ENCODE measurements around the gene CELF6.

CELF6 gene

DNA sequence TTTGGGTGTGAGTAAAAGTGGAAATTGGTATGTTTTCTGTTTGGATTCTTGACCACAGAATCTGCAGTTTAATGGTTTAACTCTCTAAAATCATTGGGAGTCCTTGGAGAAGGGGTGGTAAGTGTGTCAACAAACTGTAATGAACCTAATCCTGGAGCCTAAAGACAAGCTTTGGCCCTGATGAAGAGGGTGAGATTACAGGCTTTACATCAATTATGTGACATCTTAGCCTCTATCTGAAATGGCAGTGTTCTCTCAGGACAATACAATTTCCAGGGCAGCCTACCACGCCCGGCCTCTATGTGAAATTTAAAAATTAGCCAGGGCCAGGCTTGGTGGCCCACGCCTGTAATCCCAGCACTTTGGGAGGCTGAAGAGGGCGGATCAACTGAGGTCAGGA lies 84.7 kb downstream of the CELF6 start:
- H3K4me3 ChIP-seq (ENCODE audit: control insufficient read depth, low read depth, low read length): no peak overlapping the region
- TF ChIP-seq, protein P1, sequence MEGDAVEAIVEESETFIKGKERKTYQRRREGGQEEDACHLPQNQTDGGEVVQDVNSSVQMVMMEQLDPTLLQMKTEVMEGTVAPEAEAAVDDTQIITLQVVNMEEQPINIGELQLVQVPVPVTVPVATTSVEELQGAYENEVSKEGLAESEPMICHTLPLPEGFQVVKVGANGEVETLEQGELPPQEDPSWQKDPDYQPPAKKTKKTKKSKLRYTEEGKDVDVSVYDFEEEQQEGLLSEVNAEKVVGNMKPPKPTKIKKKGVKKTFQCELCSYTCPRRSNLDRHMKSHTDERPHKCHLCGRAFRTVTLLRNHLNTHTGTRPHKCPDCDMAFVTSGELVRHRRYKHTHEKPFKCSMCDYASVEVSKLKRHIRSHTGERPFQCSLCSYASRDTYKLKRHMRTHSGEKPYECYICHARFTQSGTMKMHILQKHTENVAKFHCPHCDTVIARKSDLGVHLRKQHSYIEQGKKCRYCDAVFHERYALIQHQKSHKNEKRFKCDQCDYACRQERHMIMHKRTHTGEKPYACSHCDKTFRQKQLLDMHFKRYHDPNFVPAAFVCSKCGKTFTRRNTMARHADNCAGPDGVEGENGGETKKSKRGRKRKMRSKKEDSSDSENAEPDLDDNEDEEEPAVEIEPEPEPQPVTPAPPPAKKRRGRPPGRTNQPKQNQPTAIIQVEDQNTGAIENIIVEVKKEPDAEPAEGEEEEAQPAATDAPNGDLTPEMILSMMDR (conservative IDR thresholded peaks at IDR 0.05; ENCODE audit: control insufficient read depth, insufficient read depth, low read depth, low read length): no peak
- DNase-seq (ENCODE audit: low read depth): no peak
